HEK293 (cell line): ENCODE results near the gene PTGER3.

Experiments used
- CTCF ChIA-PET: fragments of 350-600 bp; formaldehyde crosslinking; extraction: SDS; loops from one replicate; lab custom pipeline; 2021; ENCODE audit warnings: antibody characterized with exemption; lab: Yijun Ruan, JAX
- POLR2A ChIA-PET: fragments of 300-600 bp; formaldehyde crosslinking; extraction: SDS; loops from one replicate; lab custom pipeline; 2020; ENCODE audit warnings: antibody characterized with exemption, inconsistent platforms; lab: Yijun Ruan, JAX
- H3K27ac ChIP-seq: fragments of 200-500 bp; sonication (Bioruptor generic); 2 replicates; pipeline ENCODE4 v1.5.1; 2014; ENCODE audit warnings: low read depth, low read length, control low read depth, inconsistent platforms; ENCODE audit errors: extremely low read depth
- H3K36me3 ChIP-seq, 2 experiments: fragments of 200-500 bp in 1 of 2; sonication (Bioruptor generic) in 1 of 2; 1 replicate in 1 of 2; 2 replicates in 1 of 2; pipeline ENCODE4 v1.5.1; 2014 to 2017; ENCODE audit warnings: inconsistent platforms in 2 of 2, low read length in 2 of 2; ENCODE audit not compliant: control insufficient read depth in 2 of 2, insufficient read depth in 1 of 2
- H3K4me1 ChIP-seq: fragments of 200-500 bp; sonication (Bioruptor generic); 2 replicates; pipeline ENCODE4 v1.5.1; 2014; ENCODE audit warnings: mild to moderate bottlenecking, low read length, inconsistent platforms; ENCODE audit not compliant: control insufficient read depth, insufficient read depth
- H3K4me3 ChIP-seq: 2 replicates; pipeline ENCODE4 v1.5.1; 2011; ENCODE audit warnings: low read depth, mild to moderate bottlenecking, control low read depth, low read length, moderate library complexity
- H3K9me3 ChIP-seq: fragments of 200-500 bp; sonication (Bioruptor generic); 2 replicates; pipeline ENCODE4 v1.5.1; 2014; ENCODE audit warnings: low read depth, low read length, inconsistent platforms; ENCODE audit not compliant: control insufficient read depth, insufficient read depth
- SETDB1 ChIP-seq: IDR thresholded peaks from one replicate; pipeline ENCODE4 v1.6.1; 2017; ENCODE audit warnings: mild to moderate bottlenecking, low read length, moderate library complexity, mixed read lengths; ENCODE audit not compliant: insufficient read length
- TRIM28 ChIP-seq: IDR thresholded peaks from 2 replicates; pipeline ENCODE4 v1.6.1; 2011; ENCODE audit warnings: low read length, control low read depth, borderline replicate concordance
- ZNF354C ChIP-seq: fragments of 450-650 bp; formaldehyde crosslinking; IDR thresholded peaks from 2 replicates; pipeline ENCODE4 v1.5.1; 2016; ENCODE audit warnings: missing biosample characterization, missing genetic modification characterization, low read depth, borderline replicate concordance
- ZNF660 ChIP-seq: fragments of 450-650 bp; IDR thresholded peaks from 2 replicates; pipeline ENCODE4 v1.5.1; 2018; ENCODE audit warnings: missing biosample characterization, mild to moderate bottlenecking, missing genetic modification characterization
- ZNF837 ChIP-seq: fragments of 450-650 bp; formaldehyde crosslinking; IDR thresholded peaks from 2 replicates; pipeline ENCODE4 v1.5.1; 2016; ENCODE audit warnings: missing biosample characterization, missing genetic modification characterization

Gene PTGER3

DNA sequence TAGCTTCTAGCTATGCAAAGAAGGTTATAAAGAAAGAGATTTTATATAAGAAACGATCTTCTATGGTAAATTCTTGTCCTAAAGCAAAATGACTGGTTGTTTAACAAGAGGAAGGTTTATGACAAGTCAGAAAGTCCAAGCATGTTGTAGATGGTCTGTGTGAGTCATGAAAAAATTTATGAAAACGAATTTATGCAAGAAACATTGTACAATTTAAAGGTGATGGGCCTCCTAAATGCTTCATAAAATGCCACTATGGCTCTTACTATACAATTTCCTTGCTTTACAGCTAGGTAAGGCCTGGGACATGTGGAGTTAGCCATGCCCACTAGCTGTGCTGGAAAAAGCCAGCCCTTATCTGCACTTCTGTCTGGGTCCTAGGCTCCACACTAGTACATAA lies 125.4 kb downstream of the PTGER3 start:
- no peaks in the 10 kb centered on the region for H3K4me1 ChIP-seq
- H3K27ac ChIP-seq, result no peak overlapping the region
- ChIA-PET POLR2A (no interaction called here), CTCF (interaction anchor here (0.7 kb wide), 1 partner anchor 151 kb away, joined by 3 read pairs; no protein-coding TSS in a partner anchor)
- H3K36me3 ChIP-seq, result no peaks in the 10 kb centered on the region
- H3K4me3 ChIP-seq, result no peak overlapping the region
- H3K9me3 ChIP-seq, result no peaks in the 10 kb centered on the region
- TF ChIP-seq ZNF354C (tag by site-specific recombination) (no peak), TRIM28 (peak; percentile 93; the same call in 1 of the 2 replicates), ZNF660 (no peak), SETDB1 (peak; percentile 91), ZNF837 (no peak)
- TF ChIP-seq, all 188 proteins: peak for 2
